Calu3 (cell line): ENCODE results near the gene KLK4. TPM values are rescaled to one million over a fixed set of nuclear protein-coding genes. Genes with fewer than 3 reads are reported as not detected.

Experiments used
- BruUV-seq: library from RNA; stranded (reverse); fragments of 400-500 nt; replicated peaks from 2 replicates; lab custom pipeline; 2021; lab: Mats Ljungman, UMichigan
- CTCF ChIA-PET: fragments of 300-600 bp; sonication (Branson Sonifier 250); formaldehyde crosslinking; loops from one replicate; lab custom pipeline; 2022; ENCODE audit warnings: antibody characterized with exemption; lab: Charles Lee
- DNase-seq: peaks from one replicate; pipeline ENCODE4 v3.0.0; 2022
- H3K27ac Mint-ChIP-seq: one replicate; pipeline ENCODE4 v1.8.0; 2022; ENCODE audit warnings: mixed read lengths; ENCODE audit not compliant: unreplicated experiment
- H3K27me3 Mint-ChIP-seq: one replicate; pipeline ENCODE4 v1.8.0; 2022; ENCODE audit warnings: mixed read lengths; ENCODE audit not compliant: unreplicated experiment
- H3K36me3 Mint-ChIP-seq: one replicate; pipeline ENCODE4 v1.8.0; 2022; ENCODE audit warnings: mild to moderate bottlenecking, moderate library complexity, mixed read lengths; ENCODE audit not compliant: insufficient read depth, unreplicated experiment
- H3K4me1 Mint-ChIP-seq: one replicate; pipeline ENCODE4 v1.8.0; 2022; ENCODE audit warnings: mild to moderate bottlenecking, low read depth, mixed read lengths; ENCODE audit not compliant: unreplicated experiment
- H3K4me3 Mint-ChIP-seq: one replicate; pipeline ENCODE4 v1.8.0; 2022; ENCODE audit warnings: mild to moderate bottlenecking, low read depth, moderate library complexity, mixed read lengths; ENCODE audit not compliant: unreplicated experiment
- H3K9me3 Mint-ChIP-seq: one replicate; pipeline ENCODE4 v1.8.0; 2022; ENCODE audit warnings: low read depth, mixed read lengths; ENCODE audit not compliant: unreplicated experiment
- intact Hi-C: fragments of 100-400 bp; cut with micrococcal nuclease; formaldehyde crosslinking; loops from one replicate; pipeline ENCODE4 v1.10.0; 2022; ENCODE audit not compliant: unreplicated experiment
- total RNA-seq: library from RNA; stranded (reverse); gene quantifications from 2 replicates; pipeline ENCODE4 v1.2.3, GENCODE V29; 2022
- TF ChIP-seq, protein P1 (sequence below): fragments of 200-600 bp; IDR thresholded peaks from one replicate; pipeline ENCODE4 v1.8.0; 2022; ENCODE audit warnings: antibody characterized with exemption; ENCODE audit not compliant: unreplicated experiment

The KLK4 gene
- total RNA-seq, 1 experiment from 2014 or later = not detected

DNA sequence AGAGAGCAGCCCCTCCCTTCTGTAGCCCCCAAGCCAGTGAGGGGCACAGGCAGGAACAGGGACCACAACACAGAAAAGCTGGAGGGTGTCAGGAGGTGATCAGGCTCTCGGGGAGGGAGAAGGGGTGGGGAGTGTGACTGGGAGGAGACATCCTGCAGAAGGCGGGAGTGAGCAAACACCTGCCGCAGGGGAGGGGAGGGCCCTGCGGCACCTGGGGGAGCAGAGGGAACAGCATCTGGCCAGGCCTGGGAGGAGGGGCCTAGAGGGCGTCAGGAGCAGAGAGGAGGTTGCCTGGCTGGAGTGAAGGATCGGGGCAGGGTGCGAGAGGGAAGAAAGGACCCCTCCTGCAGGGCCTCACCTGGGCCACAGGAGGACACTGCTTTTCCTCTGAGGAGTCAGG lies 52.3 kb downstream of the KLK4 start:
- H3K27ac Mint-ChIP-seq = no peak overlapping the region
- H3K36me3 Mint-ChIP-seq = no peaks in the 10 kb centered on the region
- H3K9me3 Mint-ChIP-seq = no peaks in the 10 kb centered on the region

DNA sequence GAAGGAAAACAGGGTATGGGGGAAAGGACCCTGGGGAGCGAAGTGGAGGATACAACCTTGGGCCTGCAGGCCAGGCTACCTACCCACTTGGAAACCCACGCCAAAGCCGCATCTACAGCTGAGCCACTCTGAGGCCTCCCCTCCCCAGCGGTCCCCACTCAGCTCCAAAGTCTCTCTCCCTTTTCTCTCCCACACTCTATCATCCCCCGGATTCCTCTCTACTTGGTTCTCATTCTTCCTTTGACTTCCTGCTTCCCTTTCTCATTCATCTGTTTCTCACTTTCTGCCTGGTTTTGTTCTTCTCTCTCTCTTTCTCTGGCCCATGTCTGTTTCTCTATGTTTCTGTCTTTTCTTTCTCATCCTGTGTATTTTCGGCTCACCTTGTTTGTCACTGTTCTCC lies 53.8 kb downstream of the KLK4 start:
- H3K27ac Mint-ChIP-seq = no peak overlapping the region
- no peaks in the 10 kb centered on the region for H3K36me3 Mint-ChIP-seq
- no peak for DNase-seq
- no peak overlapping the region for H3K4me3 Mint-ChIP-seq
- no peaks in the 10 kb centered on the region for H3K9me3 Mint-ChIP-seq
- intact Hi-C loops = no loop called here
- H3K4me1 Mint-ChIP-seq = no peaks in the 10 kb centered on the region
- no TSS peak for BruUV-seq
- TF ChIP-seq, protein P1, sequence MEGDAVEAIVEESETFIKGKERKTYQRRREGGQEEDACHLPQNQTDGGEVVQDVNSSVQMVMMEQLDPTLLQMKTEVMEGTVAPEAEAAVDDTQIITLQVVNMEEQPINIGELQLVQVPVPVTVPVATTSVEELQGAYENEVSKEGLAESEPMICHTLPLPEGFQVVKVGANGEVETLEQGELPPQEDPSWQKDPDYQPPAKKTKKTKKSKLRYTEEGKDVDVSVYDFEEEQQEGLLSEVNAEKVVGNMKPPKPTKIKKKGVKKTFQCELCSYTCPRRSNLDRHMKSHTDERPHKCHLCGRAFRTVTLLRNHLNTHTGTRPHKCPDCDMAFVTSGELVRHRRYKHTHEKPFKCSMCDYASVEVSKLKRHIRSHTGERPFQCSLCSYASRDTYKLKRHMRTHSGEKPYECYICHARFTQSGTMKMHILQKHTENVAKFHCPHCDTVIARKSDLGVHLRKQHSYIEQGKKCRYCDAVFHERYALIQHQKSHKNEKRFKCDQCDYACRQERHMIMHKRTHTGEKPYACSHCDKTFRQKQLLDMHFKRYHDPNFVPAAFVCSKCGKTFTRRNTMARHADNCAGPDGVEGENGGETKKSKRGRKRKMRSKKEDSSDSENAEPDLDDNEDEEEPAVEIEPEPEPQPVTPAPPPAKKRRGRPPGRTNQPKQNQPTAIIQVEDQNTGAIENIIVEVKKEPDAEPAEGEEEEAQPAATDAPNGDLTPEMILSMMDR = no peak
- CTCF ChIA-PET = no interaction called here
- peaks cover 7% of the 10 kb centered on the region for H3K27me3 Mint-ChIP-seq

More for the DNA sequence above, 52.3 kb downstream of the KLK4 start:
- no peak for DNase-seq
- TF ChIP-seq, protein P1 = no peak
- BruUV-seq = no TSS peak
- H3K4me1 Mint-ChIP-seq = no peaks in the 10 kb centered on the region
- CTCF ChIA-PET = no interaction called here
- no peak overlapping the region for H3K4me3 Mint-ChIP-seq
- intact Hi-C loops = no loop called here
- no peaks in the 10 kb centered on the region for H3K27me3 Mint-ChIP-seq

Other genes with a start within 250 kb of the KLK4 start
- not detected in 2 replicates for gene SHANK1, start 191.6 kb downstream of the KLK4 start, total RNA-seq
- gene CLEC11A, start 188.0 kb downstream of the KLK4 start, total RNA-seq = 2.3 and 2.4 TPM in 2 replicates
- not detected in 2 replicates for gene GPR32, start 140.9 kb downstream of the KLK4 start, total RNA-seq
- gene ACP4, start 121.0 kb downstream of the KLK4 start, total RNA-seq = not detected in 2 replicates
- not detected in 2 replicates for gene KLK1, start 87.6 kb downstream of the KLK4 start, total RNA-seq
- gene KLK15, start 77.8 kb downstream of the KLK4 start, total RNA-seq = not detected in 2 replicates
- gene KLK3, start 56.5 kb downstream of the KLK4 start, total RNA-seq = not detected in 2 replicates
- gene KLK2, start 38.0 kb downstream of the KLK4 start, total RNA-seq = not detected in 2 replicates
- gene KLK5, start 41.6 kb upstream of the KLK4 start, total RNA-seq = 0.24 and 0.38 TPM in 2 replicates
- 269 and 350 TPM in 2 replicates for gene KLK6, start 58.2 kb upstream of the KLK4 start, total RNA-seq
- gene KLK7, start 72.5 kb upstream of the KLK4 start, total RNA-seq = 6.5 and 7.9 TPM in 2 replicates
- gene KLK8, start 90.2 kb upstream of the KLK4 start, total RNA-seq = 0.71 and 0.91 TPM in 2 replicates
- 24.2 and 32.9 TPM in 2 replicates for gene KLK10, start 108.3 kb upstream of the KLK4 start, total RNA-seq
- 10.8 and 25.1 TPM in 2 replicates for gene KLK11, start 115.2 kb upstream of the KLK4 start, total RNA-seq
- not detected in 2 replicates for gene KLK12, start 123.6 kb upstream of the KLK4 start, total RNA-seq
- not detected in 2 replicates for gene KLK13, start 153.7 kb upstream of the KLK4 start, total RNA-seq
- gene KLK14, start 171.5 kb upstream of the KLK4 start, total RNA-seq = 0.34 and 0.38 TPM in 2 replicates
- 11.3 and 12.0 TPM in 2 replicates for gene CTU1, start 197.0 kb upstream of the KLK4 start, total RNA-seq
- not detected in 2 replicates for gene SIGLEC9, start 213.5 kb upstream of the KLK4 start, total RNA-seq
- gene SIGLEC7, start 230.9 kb upstream of the KLK4 start, total RNA-seq = not detected in 2 replicates